PC-3 (cell line): ENCODE measurements around the gene MIXL1. TPM values are rescaled to one million over a fixed set of nuclear protein-coding genes. Genes with fewer than 3 reads are reported as not detected.

Experiments used
- ATAC-seq: fragments of 200-7000 bp; cut with Tn5 transposase; 2 replicates; pipeline ENCODE4 v1.9.1; 2020; ENCODE audit warnings: mild to moderate bottlenecking, moderate library complexity
- BruUV-seq: library from RNA; stranded (reverse); fragments of 400-500 nt; replicated peaks from 2 replicates; lab custom pipeline; 2021; lab: Mats Ljungman, UMichigan
- CTCF ChIA-PET: fragments of 300-600 bp; sonication (Branson Sonifier 250); formaldehyde crosslinking; loops from one replicate; lab custom pipeline; 2022; ENCODE audit warnings: antibody characterized with exemption; lab: Charles Lee
- POLR2A ChIA-PET: fragments of 300-600 bp; sonication (Branson Sonifier 250); formaldehyde crosslinking; loops from one replicate; lab custom pipeline; 2022; ENCODE audit warnings: antibody characterized with exemption; ENCODE audit not compliant: unreplicated experiment; lab: Charles Lee
- DNase-seq: peaks from one replicate; pipeline ENCODE4 v3.0.0-alpha.2; 2015
- H2AFZ ChIP-seq: fragments of 300-600 bp; sonication (generic); 2 replicates; pipeline ENCODE4 v1.6.0; 2016; ENCODE audit warnings: antibody characterized with exemption, low read length
- H3F3A ChIP-seq: fragments of 300-600 bp; sonication (generic); one replicate; pipeline ENCODE4 v1.6.0; 2017; ENCODE audit warnings: antibody characterized with exemption, low read length, control low read depth, mild to moderate bottlenecking; ENCODE audit not compliant: unreplicated experiment
- H3K27ac ChIP-seq: fragments of 300-600 bp; sonication (generic); 2 replicates; pipeline ENCODE4 v1.5.1; 2016; ENCODE audit warnings: mild to moderate bottlenecking, low read length
- H3K27me3 ChIP-seq: fragments of 300-600 bp; sonication (generic); 2 replicates; pipeline ENCODE4 v1.6.1; 2016; ENCODE audit warnings: low read length, mixed read lengths
- H3K36me3 ChIP-seq: fragments of 300-600 bp; sonication (generic); 2 replicates; pipeline ENCODE4 v1.6.1; 2016; ENCODE audit warnings: low read depth, mixed run types, low read length, mixed read lengths
- H3K4me1 ChIP-seq: fragments of 300-600 bp; sonication (generic); 2 replicates; pipeline ENCODE4 v1.5.1; 2016; ENCODE audit warnings: low read length; ENCODE audit not compliant: insufficient read depth
- H3K4me2 ChIP-seq: fragments of 300-600 bp; sonication (generic); 2 replicates; pipeline ENCODE4 v1.6.0; 2016; ENCODE audit warnings: low read length
- H3K4me3 ChIP-seq: fragments of 300-600 bp; sonication (generic); 2 replicates; pipeline ENCODE4 v1.5.1; 2016; ENCODE audit warnings: mild to moderate bottlenecking, low read length, mixed read lengths
- H3K79me2 ChIP-seq: fragments of 300-600 bp; sonication (generic); 2 replicates; pipeline ENCODE4 v1.6.1; 2017; ENCODE audit warnings: low read length, mixed read lengths
- H3K9ac ChIP-seq: fragments of 300-600 bp; sonication (generic); 2 replicates; pipeline ENCODE4 v1.6.0; 2016; ENCODE audit warnings: mild to moderate bottlenecking, low read length
- H3K9me2 ChIP-seq: fragments of 300-600 bp; sonication (generic); replicated peaks from 2 replicates; pipeline ENCODE4 v1.6.1; 2016; ENCODE audit warnings: mixed run types, low read length, mixed read lengths
- H3K9me3 ChIP-seq: fragments of 300-600 bp; sonication (generic); 2 replicates; pipeline ENCODE4 v1.6.1; 2016; ENCODE audit warnings: low read length, mixed read lengths
- H4K20me1 ChIP-seq: fragments of 300-600 bp; sonication (generic); 2 replicates; pipeline ENCODE4 v1.6.1; 2016; ENCODE audit warnings: low read length, mixed read lengths
- CTCF ChIP-seq: fragments of 300-600 bp; sonication (generic); conservative IDR thresholded peaks from 2 replicates; pipeline ENCODE4 v1.5.1; 2017; ENCODE audit warnings: antibody characterized with exemption, low read depth, mild to moderate bottlenecking, low read length
- EZH2 ChIP-seq: fragments of 300-600 bp; sonication (generic); IDR thresholded peaks from one replicate; pipeline ENCODE4 v1.6.1; 2017; ENCODE audit warnings: antibody characterized with exemption, mild to moderate bottlenecking, low read length; ENCODE audit not compliant: unreplicated experiment
- EZH2phosphoT487 ChIP-seq: fragments of 300-600 bp; sonication (generic); IDR thresholded peaks from 2 replicates; pipeline ENCODE4 v1.6.1; 2018; ENCODE audit warnings: mild to moderate bottlenecking, antibody characterized with exemption, low read length, borderline replicate concordance
- intact Hi-C: fragments of 100-400 bp; cut with micrococcal nuclease; formaldehyde crosslinking; loops from 2 replicates; pipeline ENCODE4 v1.9.0; 2023
- total RNA-seq: library from RNA; depleted of rRNA; stranded (reverse); fragments of >200 nt; gene quantifications from 2 replicates; pipeline ENCODE4 v1.2.3, GENCODE V29; 2014

The MIXL1 gene
- total RNA-seq, 1 experiment from 2014 or later = not detected

GRCh38 chr1:226253933-226254332, 30.5 kb downstream of the MIXL1 start:
- no peaks in the 10 kb centered on the region for H3K27me3 ChIP-seq
- POLR2A ChIA-PET = no interaction called here
- CTCF ChIA-PET = no interaction called here
- no peak for ATAC-seq
- H3K4me2 ChIP-seq = no peak overlapping the region
- no peaks in the 10 kb centered on the region for H4K20me1 ChIP-seq
- no peak overlapping the region for H3K9ac ChIP-seq
- H3K79me2 ChIP-seq = no peaks in the 10 kb centered on the region
- H3K4me1 ChIP-seq = no peaks in the 10 kb centered on the region
- no peak overlapping the region for H3K27ac ChIP-seq
- H3K9me3 ChIP-seq = no peaks in the 10 kb centered on the region
- no peaks in the 10 kb centered on the region for H3F3A ChIP-seq
- BruUV-seq = no TSS peak
- intact Hi-C loops = no loop called here
- TF ChIP-seq CTCF = no peak
- TF ChIP-seq EZH2phosphoT487 = no peak
- no peak for TF ChIP-seq EZH2
- DNase-seq = no peak
- no peak overlapping the region for H2AFZ ChIP-seq
- no peak overlapping the region for H3K4me3 ChIP-seq
- H3K36me3 ChIP-seq = peaks cover 20% of the 10 kb centered on the region
- no peaks in the 10 kb centered on the region for H3K9me2 ChIP-seq

GRCh38 chr1:226255380-226255779, 31.9 kb downstream of the MIXL1 start:
- no peaks in the 10 kb centered on the region for H3F3A ChIP-seq
- DNase-seq (no peak), ATAC-seq (no peak)
- TF ChIP-seq CTCF = no peak
- TF ChIP-seq EZH2 = no peak
- no peak for TF ChIP-seq EZH2phosphoT487
- H3K4me3 ChIP-seq = no peak overlapping the region
- H4K20me1 ChIP-seq = no peaks in the 10 kb centered on the region
- H3K79me2 ChIP-seq = no peaks in the 10 kb centered on the region
- H3K9me2 ChIP-seq = no peaks in the 10 kb centered on the region
- BruUV-seq = no TSS peak
- no peaks in the 10 kb centered on the region for H3K27me3 ChIP-seq
- ChIA-PET POLR2A (no interaction called here), CTCF (no interaction called here)
- H3K9me3 ChIP-seq = no peaks in the 10 kb centered on the region
- no peak overlapping the region for H3K27ac ChIP-seq
- intact Hi-C loops = no loop called here
- H3K4me1 ChIP-seq = no peaks in the 10 kb centered on the region
- no peak overlapping the region for H3K4me2 ChIP-seq
- peaks cover 26% of the 10 kb centered on the region for H3K36me3 ChIP-seq
- no peak overlapping the region for H3K9ac ChIP-seq
- no peak overlapping the region for H2AFZ ChIP-seq

GRCh38 chr1:226261818-226262217, 38.4 kb downstream of the MIXL1 start:
- no TSS peak for BruUV-seq
- no peak overlapping the region for H2AFZ ChIP-seq
- ChIA-PET POLR2A (interaction anchor here (0.7 kb wide), 1 partner anchor 74 kb away, joined by 3 read pairs; no protein-coding TSS in a partner anchor), CTCF (no interaction called here)
- no peaks in the 10 kb centered on the region for H3K79me2 ChIP-seq
- no peak overlapping the region for H3K9ac ChIP-seq
- no peak for ATAC-seq
- TF ChIP-seq CTCF (no peak), EZH2phosphoT487 (no peak), EZH2 (no peak)
- no peaks in the 10 kb centered on the region for H4K20me1 ChIP-seq
- H3K9me3 ChIP-seq = no peaks in the 10 kb centered on the region
- no peaks in the 10 kb centered on the region for H3K4me1 ChIP-seq
- H3K4me2 ChIP-seq = no peak overlapping the region
- no peak overlapping the region for H3K27ac ChIP-seq
- H3F3A ChIP-seq = no peaks in the 10 kb centered on the region
- intact Hi-C loops = no loop called here
- DNase-seq = no peak
- H3K4me3 ChIP-seq = no peak overlapping the region
- H3K9me2 ChIP-seq = no peaks in the 10 kb centered on the region
- H3K27me3 ChIP-seq = no peaks in the 10 kb centered on the region
- H3K36me3 ChIP-seq = peaks cover 46% of the 10 kb centered on the region
